CD14-positive monocyte (primary cell): ENCODE results near the gene TOMM6. TPM values are rescaled to one million over a fixed set of nuclear protein-coding genes. Genes with fewer than 3 reads are reported as not detected.

Experiments
- DNase-seq, 3 donors: peaks; one replicate each; pipeline ENCODE4 v3.0.0-alpha.2; 2011 to 2022
- H2AFZ ChIP-seq: 2 replicates; pipeline ENCODE4 v1.6.0; 2012; ENCODE audit warnings: mild to moderate bottlenecking, low read depth, low read length, inconsistent platforms; ENCODE audit not compliant: insufficient read depth, poor library complexity, severe bottlenecking
- H3K27ac ChIP-seq, 2 donors: 1 replicate in 1 of 2; 2 replicates in 1 of 2; pipeline ENCODE4 v1.5.1; 2012 to 2013; ENCODE audit warnings: low read length in 2 of 2, control low read depth in 1 of 2, inconsistent platforms in 1 of 2, low read depth in 1 of 2, mild to moderate bottlenecking in 1 of 2
- H3K27me3 ChIP-seq, 2 donors: one replicate each; pipeline versions ENCODE4 v1.6.0 to v1.6.1; 2011 to 2013; ENCODE audit warnings: low read length in 2 of 2; ENCODE audit not compliant: control insufficient read depth in 2 of 2, insufficient read depth in 2 of 2
- H3K36me3 ChIP-seq, 2 donors: replicated peaks in 1 of 2; 1 replicate in 1 of 2; 2 replicates in 1 of 2; pipeline versions ENCODE4 v1.5.1 to v1.6.1; 2012 to 2013; ENCODE audit warnings: low read length in 2 of 2, control low read depth in 1 of 2, inconsistent platforms in 1 of 2, mild to moderate bottlenecking in 1 of 2; ENCODE audit not compliant: insufficient read depth in 2 of 2, control insufficient read depth in 1 of 2
- H3K4me1 ChIP-seq, 2 donors: 1 replicate in 1 of 2; 2 replicates in 1 of 2; pipeline versions ENCODE4 v1.5.1 to v1.6.1; 2012 to 2013; ENCODE audit warnings: low read length in 2 of 2, control low read depth in 1 of 2, inconsistent platforms in 1 of 2, mild to moderate bottlenecking in 1 of 2, moderate library complexity in 1 of 2; ENCODE audit not compliant: insufficient read depth in 2 of 2, control insufficient read depth in 1 of 2
- H3K4me2 ChIP-seq: replicated peaks from 2 replicates; pipeline ENCODE3; 2012; ENCODE audit warnings: low read length, moderate library complexity, mild to moderate bottlenecking; ENCODE audit not compliant: poor library complexity, severe bottlenecking; ENCODE audit errors: extremely low read depth
- H3K4me3 ChIP-seq, 3 experiments: fragments of 200-600 bp in 1 of 3; sonication (generic) in 1 of 3; replicated peaks in 1 of 3; 1 replicate in 2 of 3; 2 replicates in 1 of 3; pipeline ENCODE4 v1.5.1; 2011 to 2013; ENCODE audit warnings: low read length in 3 of 3, mild to moderate bottlenecking in 3 of 3, control low read depth in 2 of 3, low read depth in 2 of 3, inconsistent platforms in 1 of 3, moderate library complexity in 1 of 3
- H3K79me2 ChIP-seq: 2 replicates; pipeline ENCODE4 v1.6.0; 2012; ENCODE audit warnings: mild to moderate bottlenecking, control low read depth, inconsistent platforms, low read length, moderate library complexity; ENCODE audit not compliant: insufficient read depth
- H3K9ac ChIP-seq: 2 replicates; pipeline ENCODE4 v1.6.0; 2017; ENCODE audit warnings: low read length, mild to moderate bottlenecking; ENCODE audit not compliant: insufficient read depth, poor library complexity, severe bottlenecking
- H3K9me3 ChIP-seq, 2 donors: replicated peaks in 1 of 2; 1 replicate in 1 of 2; 2 replicates in 1 of 2; pipeline versions ENCODE4 v1.5.1 to v1.6.1; 2012 to 2013; ENCODE audit warnings: low read length in 2 of 2, control low read depth in 1 of 2; ENCODE audit not compliant: control insufficient read depth in 1 of 2, insufficient read depth in 1 of 2
- H4K20me1 ChIP-seq: 2 replicates; pipeline ENCODE4 v1.6.0; 2012; ENCODE audit warnings: mild to moderate bottlenecking, low read length, control low read depth, moderate library complexity; ENCODE audit not compliant: insufficient read depth
- H3K27ac Mint-ChIP-seq, 7 donors: one replicate each; pipeline ENCODE4 v1.8.0; 2020; ENCODE audit warnings: mild to moderate bottlenecking in 7 of 7, mixed read lengths in 7 of 7, moderate library complexity in 6 of 7, inconsistent platforms in 2 of 7
- H3K27me3 Mint-ChIP-seq, 3 donors: one replicate each; pipeline ENCODE4 v1.8.0; 2021 to 2022; ENCODE audit warnings: low read depth in 3 of 3, mild to moderate bottlenecking in 3 of 3, mixed read lengths in 3 of 3, moderate library complexity in 3 of 3, inconsistent platforms in 1 of 3
- H3K36me3 Mint-ChIP-seq, 2 donors: one replicate each; pipeline ENCODE4 v1.8.0; 2020; ENCODE audit warnings: mixed read lengths in 2 of 2, inconsistent platforms in 1 of 2, mild to moderate bottlenecking in 1 of 2
- H3K4me1 Mint-ChIP-seq: one replicate; pipeline ENCODE4 v1.8.0; 2020; ENCODE audit warnings: mild to moderate bottlenecking, mixed read lengths
- H3K4me3 Mint-ChIP-seq, 2 donors: one replicate each; pipeline ENCODE4 v1.8.0; 2020; ENCODE audit warnings: mild to moderate bottlenecking in 2 of 2, mixed read lengths in 2 of 2, moderate library complexity in 1 of 2
- H3K9me3 Mint-ChIP-seq, 7 donors: one replicate each; pipeline ENCODE4 v1.8.0; 2020 to 2022; ENCODE audit warnings: mixed read lengths in 7 of 7, mild to moderate bottlenecking in 6 of 7, moderate library complexity in 6 of 7, inconsistent platforms in 2 of 7
- WGBS: methylation state at CpG from one replicate; pipeline ENCODE4 v1.1.5; 2013; ENCODE audit warnings: missing lambda C conversion rate; ENCODE audit not compliant: insufficient coverage; 5-methylcytosine and 5-hydroxymethylcytosine counted together
- intact Hi-C, 2 donors: fragments of 100-400 bp; cut with micrococcal nuclease; formaldehyde crosslinking; loops; one replicate each; pipeline versions ENCODE4 v1.15.0 to v1.15.1; 2023
- polyA plus RNA-seq, 3 donors: library from polyadenylated mRNA; depleted of rRNA in 1 of 3; unstranded in 2 of 3; stranded (reverse) in 1 of 3; fragments of 300-500 nt in 2 of 3; fragments of >200 nt in 1 of 3; fragmentation: Illumina TruSeq in 2 of 3; gene quantifications; 1 replicate in 2 of 3; 2 replicates in 1 of 3; pipeline ENCODE4 v1.2.3, GENCODE V29; 2012 to 2021
- TF ChIP-seq, protein P1 (sequence below): fragments of 200-600 bp; IDR thresholded peaks from one replicate; pipeline ENCODE4 v1.8.0; 2022; ENCODE audit warnings: antibody characterized with exemption, mild to moderate bottlenecking

Gene TOMM6
- polyA plus RNA-seq, 3 donors = 271 to 382 (median 343) TPM

DNA sequence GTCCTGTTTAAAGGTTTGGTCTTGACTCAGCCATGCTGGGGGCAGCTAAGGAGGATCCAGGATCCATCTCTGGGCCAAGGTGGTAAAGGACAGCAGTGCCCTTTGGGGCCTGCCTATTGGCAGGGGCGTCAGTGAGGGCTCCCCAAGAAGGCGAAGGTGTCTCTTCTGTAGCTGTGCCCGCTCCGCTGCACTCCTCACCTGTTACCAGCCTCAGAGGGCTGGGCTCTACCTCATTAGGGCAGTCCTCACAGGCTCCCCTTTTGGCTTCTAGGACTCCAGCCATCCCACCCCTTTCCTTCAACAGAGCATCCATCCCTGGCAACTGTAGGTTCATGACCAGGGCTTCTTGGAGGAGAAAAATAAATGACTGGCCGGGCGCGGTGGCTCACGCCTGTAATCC lies 18.1 kb upstream of the TOMM6 start:
- Mint-ChIP-seq H3K9me3 (no peaks in the 10 kb centered on the region), H3K27me3 (no peaks in the 10 kb centered on the region), H3K4me3 (no peak overlapping the region), H3K27ac (no peak overlapping the region), H3K4me1 (peaks cover 2% of the 10 kb centered on the region), H3K36me3 (peaks cover 42 to 51% of the 10 kb centered on the region in 2 donors)
- intact Hi-C loops = loop anchor here in 1 of 2 donors (10.0 kb wide), 1 partner anchor 165 kb away; no protein-coding TSS in a partner anchor
- Histone ChIP-seq H2AFZ (no peak overlapping the region), H4K20me1 (no peaks in the 10 kb centered on the region), H3K79me2 (no peaks in the 10 kb centered on the region), H3K4me1 (no peaks in the 10 kb centered on the region), H3K27me3 (no peaks in the 10 kb centered on the region), H3K4me3 (no peak overlapping the region), H3K9me3 (no peaks in the 10 kb centered on the region), H3K36me3 (peaks cover 32 to 50% of the 10 kb centered on the region in 2 donors), H3K9ac (no peak overlapping the region), H3K4me2 (no peak overlapping the region), H3K27ac (no peak overlapping the region)
- TF ChIP-seq, protein P1, sequence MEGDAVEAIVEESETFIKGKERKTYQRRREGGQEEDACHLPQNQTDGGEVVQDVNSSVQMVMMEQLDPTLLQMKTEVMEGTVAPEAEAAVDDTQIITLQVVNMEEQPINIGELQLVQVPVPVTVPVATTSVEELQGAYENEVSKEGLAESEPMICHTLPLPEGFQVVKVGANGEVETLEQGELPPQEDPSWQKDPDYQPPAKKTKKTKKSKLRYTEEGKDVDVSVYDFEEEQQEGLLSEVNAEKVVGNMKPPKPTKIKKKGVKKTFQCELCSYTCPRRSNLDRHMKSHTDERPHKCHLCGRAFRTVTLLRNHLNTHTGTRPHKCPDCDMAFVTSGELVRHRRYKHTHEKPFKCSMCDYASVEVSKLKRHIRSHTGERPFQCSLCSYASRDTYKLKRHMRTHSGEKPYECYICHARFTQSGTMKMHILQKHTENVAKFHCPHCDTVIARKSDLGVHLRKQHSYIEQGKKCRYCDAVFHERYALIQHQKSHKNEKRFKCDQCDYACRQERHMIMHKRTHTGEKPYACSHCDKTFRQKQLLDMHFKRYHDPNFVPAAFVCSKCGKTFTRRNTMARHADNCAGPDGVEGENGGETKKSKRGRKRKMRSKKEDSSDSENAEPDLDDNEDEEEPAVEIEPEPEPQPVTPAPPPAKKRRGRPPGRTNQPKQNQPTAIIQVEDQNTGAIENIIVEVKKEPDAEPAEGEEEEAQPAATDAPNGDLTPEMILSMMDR = no peak
- 94% methylated on average over 4 of the region's 8 CpGs for WGBS
- no peak for DNase-seq

DNA sequence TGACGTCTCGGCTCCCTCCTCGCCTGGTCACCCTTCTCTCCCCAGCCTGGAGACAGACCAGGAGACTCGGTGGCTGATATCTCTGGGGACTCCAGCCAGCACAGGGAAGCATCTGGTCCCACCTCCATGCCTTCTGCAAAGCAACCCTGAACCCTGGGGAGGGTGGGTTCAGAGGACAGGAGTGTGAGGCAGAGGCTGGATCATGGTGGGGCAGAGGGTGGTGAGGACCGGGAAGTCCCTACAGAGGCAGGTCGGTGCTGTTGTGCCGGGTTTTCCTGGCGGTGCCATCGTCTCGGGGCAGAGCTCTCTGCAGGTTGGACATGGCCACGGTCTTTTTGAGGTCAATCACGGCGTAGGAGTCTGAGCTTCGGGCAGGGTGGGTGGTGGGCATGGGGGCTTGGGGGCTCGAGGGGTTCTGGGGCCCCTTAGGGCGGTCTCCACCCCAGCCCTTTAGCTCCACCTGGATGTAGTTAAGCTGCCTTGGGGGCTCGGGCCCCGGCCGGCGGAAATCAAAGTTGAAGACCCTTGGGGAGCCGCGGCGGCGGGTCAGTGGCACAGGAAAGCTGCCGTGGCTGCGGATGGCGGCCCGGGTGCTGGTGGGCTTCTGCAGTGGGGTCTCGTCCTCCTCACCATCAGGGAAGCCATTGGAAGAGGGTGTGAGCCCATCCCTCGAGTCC lies 17.0 kb upstream of the TOMM6 start:
- no peak overlapping the region for H3K4me3 ChIP-seq
- peaks cover 2% of the 10 kb centered on the region for H3K4me1 Mint-ChIP-seq
- H4K20me1 ChIP-seq = no peaks in the 10 kb centered on the region
- TF ChIP-seq, protein P1 = no peak
- peaks cover 42 to 62% of the 10 kb centered on the region in 2 donors for H3K36me3 ChIP-seq
- WGBS = 95% methylated on average over 8 of the region's 30 CpGs
- no peaks in the 10 kb centered on the region for H3K4me1 ChIP-seq
- H3K27ac Mint-ChIP-seq = no peak overlapping the region
- H3K9ac ChIP-seq = no peak overlapping the region
- no peak overlapping the region for H3K27ac ChIP-seq
- H3K9me3 Mint-ChIP-seq = no peaks in the 10 kb centered on the region
- DNase-seq = no peak
- H3K36me3 Mint-ChIP-seq = peaks cover 53 to 63% of the 10 kb centered on the region in 2 donors
- intact Hi-C loops = loop anchor here (10.0 kb wide), 2 partner anchors 66 to 166 kb away; no protein-coding TSS in a partner anchor
- no peaks in the 10 kb centered on the region for H3K27me3 Mint-ChIP-seq
- H3K79me2 ChIP-seq = no peaks in the 10 kb centered on the region
- H3K4me3 Mint-ChIP-seq = no peak overlapping the region
- H3K27me3 ChIP-seq = no peaks in the 10 kb centered on the region
- H2AFZ ChIP-seq = no peak overlapping the region
- no peak overlapping the region for H3K4me2 ChIP-seq
- no peaks in the 10 kb centered on the region for H3K9me3 ChIP-seq
